Activated naive CD4-positive, alpha-beta T cell treated with anti-CD3 and anti-CD28 coated beads, Interleukin-2, amount 50 U/mL, for 24 hours (primary cell): Measurements from ENCODE around the gene SIM1.

ENCODE experiments used
- H3K27ac Mint-ChIP-seq: one replicate; pipeline ENCODE4 v1.8.0; 2021; ENCODE audit warnings: mild to moderate bottlenecking, mixed read lengths
- H3K27me3 Mint-ChIP-seq: one replicate; pipeline ENCODE4 v1.8.0; 2021; ENCODE audit warnings: mixed read lengths
- H3K36me3 Mint-ChIP-seq: one replicate; pipeline ENCODE4 v1.8.0; 2021; ENCODE audit warnings: mixed read lengths
- H3K4me1 Mint-ChIP-seq: one replicate; pipeline ENCODE4 v1.8.0; 2021; ENCODE audit warnings: mixed read lengths
- H3K4me3 Mint-ChIP-seq: one replicate; pipeline ENCODE4 v1.8.0; 2021; ENCODE audit warnings: mild to moderate bottlenecking, mixed read lengths
- H3K9me3 Mint-ChIP-seq: one replicate; pipeline ENCODE4 v1.8.0; 2021; ENCODE audit warnings: mixed read lengths

SIM1 gene

GRCh38 chr6:100453701-100454521, 10.8 kb downstream of the SIM1 start:
- Mint-ChIP-seq H3K27ac (no peak overlapping the region), H3K27me3 (peaks cover 46% of the 10 kb centered on the region), H3K4me3 (no peak overlapping the region), H3K4me1 (no peaks in the 10 kb centered on the region), H3K9me3 (peaks cover under 1% of the 10 kb centered on the region), H3K36me3 (peaks cover 8% of the 10 kb centered on the region)

GRCh38 chr6:100452998-100453397, 11.7 kb downstream of the SIM1 start:
- Mint-ChIP-seq H3K36me3 (peaks cover 8% of the 10 kb centered on the region), H3K27me3 (peaks cover 51% of the 10 kb centered on the region), H3K9me3 (no peaks in the 10 kb centered on the region), H3K4me3 (no peak overlapping the region), H3K27ac (no peak overlapping the region), H3K4me1 (no peaks in the 10 kb centered on the region)

- Mint-ChIP-seq H3K27me3 (peaks cover 51% of the 10 kb centered on the region), H3K4me3 (no peak overlapping the region), H3K9me3 (no peaks in the 10 kb centered on the region), H3K4me1 (no peaks in the 10 kb centered on the region), H3K27ac (no peak overlapping the region), H3K36me3 (peaks cover 8% of the 10 kb centered on the region)
Measured at GRCh38 chr6:100451577-100451976, 13.1 kb downstream of the SIM1 start.

GRCh38 chr6:100449239-100449691, 15.5 kb downstream of the SIM1 start:
- Mint-ChIP-seq H3K4me3 (no peak overlapping the region), H3K36me3 (peaks cover 3% of the 10 kb centered on the region), H3K4me1 (no peaks in the 10 kb centered on the region), H3K27ac (no peak overlapping the region), H3K27me3 (peaks cover 49% of the 10 kb centered on the region), H3K9me3 (no peaks in the 10 kb centered on the region)

GRCh38 chr6:100447900-100448748, 16.6 kb downstream of the SIM1 start:
- Mint-ChIP-seq H3K4me1 (no peaks in the 10 kb centered on the region), H3K36me3 (peaks cover 3% of the 10 kb centered on the region), H3K9me3 (no peaks in the 10 kb centered on the region), H3K4me3 (no peak overlapping the region), H3K27ac (no peak overlapping the region), H3K27me3 (peaks cover 47% of the 10 kb centered on the region)

- H3K4me3 Mint-ChIP-seq = no peak overlapping the region
Measured at GRCh38 chr6:100447081-100447899, 17.4 kb downstream of the SIM1 start.

GRCh38 chr6:100446115-100447080, 18.3 kb downstream of the SIM1 start:
- Mint-ChIP-seq H3K27ac (no peak overlapping the region), H3K9me3 (no peaks in the 10 kb centered on the region), H3K4me1 (no peaks in the 10 kb centered on the region), H3K36me3 (peaks cover 3% of the 10 kb centered on the region), H3K4me3 (no peak overlapping the region), H3K27me3 (peaks cover 50% of the 10 kb centered on the region)

More at GRCh38 chr6:100447081-100447899, 17.4 kb downstream of the SIM1 start:
- Mint-ChIP-seq H3K27ac (peak overlapping the region; percentile 48), H3K9me3 (no peaks in the 10 kb centered on the region), H3K36me3 (peaks cover 3% of the 10 kb centered on the region), H3K4me1 (no peaks in the 10 kb centered on the region), H3K27me3 (peaks cover 50% of the 10 kb centered on the region)

GRCh38 chr6:100445512-100445911, 19.2 kb downstream of the SIM1 start:
- Mint-ChIP-seq H3K9me3 (no peaks in the 10 kb centered on the region), H3K27me3 (peaks cover 55% of the 10 kb centered on the region), H3K27ac (no peak overlapping the region), H3K4me3 (no peak overlapping the region), H3K4me1 (no peaks in the 10 kb centered on the region), H3K36me3 (peaks cover 3% of the 10 kb centered on the region)

GRCh38 chr6:100440935-100441334, 23.8 kb downstream of the SIM1 start:
- H3K27ac Mint-ChIP-seq = no peak overlapping the region
- peaks cover 35% of the 10 kb centered on the region for H3K27me3 Mint-ChIP-seq
- peaks cover 6% of the 10 kb centered on the region for H3K9me3 Mint-ChIP-seq

GRCh38 chr6:100435299-100435698, 29.4 kb downstream of the SIM1 start:
- Mint-ChIP-seq H3K9me3 (peaks cover 6% of the 10 kb centered on the region), H3K27me3 (peaks cover 22% of the 10 kb centered on the region), H3K4me1 (no peaks in the 10 kb centered on the region), H3K4me3 (no peak overlapping the region), H3K27ac (no peak overlapping the region), H3K36me3 (no peaks in the 10 kb centered on the region)

More at GRCh38 chr6:100440935-100441334, 23.8 kb downstream of the SIM1 start:
- H3K36me3 Mint-ChIP-seq = no peaks in the 10 kb centered on the region
- no peaks in the 10 kb centered on the region for H3K4me1 Mint-ChIP-seq
- H3K4me3 Mint-ChIP-seq = no peak overlapping the region

GRCh38 chr6:100433726-100434435, 30.8 kb downstream of the SIM1 start:
- Mint-ChIP-seq H3K9me3 (peaks cover 6% of the 10 kb centered on the region), H3K27ac (no peak overlapping the region), H3K4me3 (no peak overlapping the region), H3K27me3 (peaks cover 19% of the 10 kb centered on the region), H3K4me1 (no peaks in the 10 kb centered on the region), H3K36me3 (no peaks in the 10 kb centered on the region)

- peaks cover 13% of the 10 kb centered on the region for H3K27me3 Mint-ChIP-seq
- H3K4me3 Mint-ChIP-seq = no peak overlapping the region
- no peaks in the 10 kb centered on the region for H3K36me3 Mint-ChIP-seq
- no peaks in the 10 kb centered on the region for H3K4me1 Mint-ChIP-seq
- no peaks in the 10 kb centered on the region for H3K9me3 Mint-ChIP-seq
- H3K27ac Mint-ChIP-seq = no peak overlapping the region
Measured at GRCh38 chr6:100432136-100432535, 32.6 kb downstream of the SIM1 start.

GRCh38 chr6:100430962-100431361, 33.8 kb downstream of the SIM1 start:
- H3K36me3 Mint-ChIP-seq = no peaks in the 10 kb centered on the region
- no peaks in the 10 kb centered on the region for H3K4me1 Mint-ChIP-seq
- H3K4me3 Mint-ChIP-seq = no peak overlapping the region
- H3K27me3 Mint-ChIP-seq = peaks cover 13% of the 10 kb centered on the region
- H3K9me3 Mint-ChIP-seq = no peaks in the 10 kb centered on the region
- H3K27ac Mint-ChIP-seq = no peak overlapping the region

GRCh38 chr6:100427452-100427851, 37.3 kb downstream of the SIM1 start:
- Mint-ChIP-seq H3K4me3 (no peak overlapping the region), H3K36me3 (no peaks in the 10 kb centered on the region), H3K27me3 (peaks cover 11% of the 10 kb centered on the region), H3K27ac (no peak overlapping the region), H3K9me3 (no peaks in the 10 kb centered on the region), H3K4me1 (no peaks in the 10 kb centered on the region)
